NCI-H510A treated with DMSO at 0.1 percent for 48 hours (cell line): ENCODE measurements around the gene IFIT1B.
"Not testable (repeated sequence)": the region's sequence is repeated elsewhere in the genome, so short reads cannot be mapped to it uniquely, and the experiment has no call there.

ENCODE experiments used
- DNase-seq: peaks from one replicate; lab custom pipeline; 2025; lab: John Stamatoyannopoulos, UW

Gene IFIT1B

DNA sequence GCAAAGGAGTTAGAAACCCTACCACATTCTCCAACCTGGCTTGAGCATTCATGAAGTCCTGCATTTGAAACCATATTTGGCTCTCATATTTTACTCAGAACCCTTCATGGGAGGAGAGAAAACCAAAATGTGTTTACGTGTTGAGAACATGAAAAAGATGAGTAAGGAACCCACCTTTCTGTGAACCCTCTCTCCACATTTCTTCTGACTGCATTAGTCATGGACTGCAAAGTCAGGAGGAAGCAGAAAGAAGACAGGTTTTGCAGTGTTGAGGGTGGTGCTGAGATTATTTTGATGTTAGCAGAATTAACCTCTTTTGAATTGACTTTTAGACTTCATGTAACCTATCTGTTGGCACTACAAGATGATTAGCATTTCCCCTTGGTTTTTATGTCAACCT, 4.9 kb downstream of the IFIT1B start:
- DNase-seq, result no peak

DNA sequence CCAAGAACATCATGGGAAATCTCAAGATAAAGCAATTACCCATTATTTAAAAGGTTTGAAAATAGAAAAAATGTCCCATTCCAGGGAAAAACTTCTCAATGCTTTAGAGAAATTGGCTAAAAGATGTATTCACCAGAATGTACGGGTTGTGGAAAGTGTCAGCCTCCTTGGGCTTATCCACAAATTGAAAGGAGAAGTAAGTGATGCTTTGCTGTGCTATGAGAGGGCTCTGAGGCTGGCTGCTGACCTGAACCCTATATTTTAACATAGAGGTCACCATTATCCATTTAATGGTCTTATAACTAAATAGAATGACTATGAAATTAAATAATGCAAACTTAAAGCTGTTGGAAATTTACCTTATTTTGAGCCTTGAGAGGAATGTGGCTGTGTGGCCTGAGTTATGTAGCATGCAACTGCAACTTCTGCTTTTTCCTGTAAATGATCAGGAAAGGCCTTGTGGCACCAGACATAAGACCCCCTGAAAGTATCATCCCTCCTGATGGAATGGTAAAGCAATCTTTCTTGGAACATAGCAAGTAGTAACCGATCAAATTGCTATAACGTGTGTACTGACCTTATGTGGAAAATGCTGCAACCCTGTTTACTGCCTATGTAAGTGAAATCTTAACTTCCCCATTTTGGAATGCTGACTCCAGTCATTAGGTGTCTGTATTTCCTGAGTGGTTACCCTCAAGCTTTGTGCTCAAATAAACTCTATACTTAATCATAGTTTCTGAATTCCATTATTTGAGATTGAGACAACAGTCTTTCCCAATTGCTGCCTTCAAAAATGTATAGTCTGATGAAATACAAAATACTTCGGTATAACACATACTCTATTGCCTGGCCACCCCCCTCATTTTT, 6.9 kb downstream of the IFIT1B start:
- DNase-seq, result no peak

DNA sequence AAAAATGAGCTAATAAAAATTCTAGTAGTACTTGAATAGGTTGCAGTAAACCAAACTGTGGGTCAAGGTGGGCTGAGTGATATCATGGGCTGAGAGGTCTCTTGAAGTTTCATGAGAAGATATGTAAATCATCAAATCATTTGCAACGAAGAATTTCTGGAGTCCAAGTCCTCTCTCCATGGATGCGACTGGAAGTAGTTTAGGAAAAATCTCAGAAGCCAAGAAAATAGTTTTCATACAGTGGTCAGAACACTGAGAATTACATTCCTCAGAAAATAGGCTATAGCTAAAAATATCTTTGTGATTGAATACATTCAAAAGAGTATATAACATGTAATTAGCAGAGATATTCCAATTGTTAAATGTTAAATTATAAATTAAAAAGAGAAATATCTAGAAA, 10.9 kb downstream of the IFIT1B start:
- DNase-seq, result no peak

DNA sequence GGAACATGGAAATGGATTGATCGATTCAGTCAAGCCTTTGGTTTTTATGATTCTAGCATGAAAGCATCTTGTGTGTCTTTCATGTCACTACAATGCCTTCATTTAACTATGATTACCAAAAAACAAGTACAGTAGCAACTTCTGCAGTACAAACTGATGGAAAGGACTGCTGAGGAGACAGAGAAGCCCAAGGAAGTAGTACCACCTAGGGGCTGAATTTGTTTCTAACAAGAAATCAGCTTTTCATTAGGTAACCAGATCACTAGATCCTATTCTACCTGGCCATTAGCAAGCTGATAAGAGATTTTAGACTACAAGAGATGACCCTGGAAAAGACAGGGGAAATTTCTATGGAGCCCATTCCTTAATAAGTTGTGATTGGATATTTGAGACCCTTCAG, 11.4 kb downstream of the IFIT1B start:
- DNase-seq, result peak; percentile 3

DNA sequence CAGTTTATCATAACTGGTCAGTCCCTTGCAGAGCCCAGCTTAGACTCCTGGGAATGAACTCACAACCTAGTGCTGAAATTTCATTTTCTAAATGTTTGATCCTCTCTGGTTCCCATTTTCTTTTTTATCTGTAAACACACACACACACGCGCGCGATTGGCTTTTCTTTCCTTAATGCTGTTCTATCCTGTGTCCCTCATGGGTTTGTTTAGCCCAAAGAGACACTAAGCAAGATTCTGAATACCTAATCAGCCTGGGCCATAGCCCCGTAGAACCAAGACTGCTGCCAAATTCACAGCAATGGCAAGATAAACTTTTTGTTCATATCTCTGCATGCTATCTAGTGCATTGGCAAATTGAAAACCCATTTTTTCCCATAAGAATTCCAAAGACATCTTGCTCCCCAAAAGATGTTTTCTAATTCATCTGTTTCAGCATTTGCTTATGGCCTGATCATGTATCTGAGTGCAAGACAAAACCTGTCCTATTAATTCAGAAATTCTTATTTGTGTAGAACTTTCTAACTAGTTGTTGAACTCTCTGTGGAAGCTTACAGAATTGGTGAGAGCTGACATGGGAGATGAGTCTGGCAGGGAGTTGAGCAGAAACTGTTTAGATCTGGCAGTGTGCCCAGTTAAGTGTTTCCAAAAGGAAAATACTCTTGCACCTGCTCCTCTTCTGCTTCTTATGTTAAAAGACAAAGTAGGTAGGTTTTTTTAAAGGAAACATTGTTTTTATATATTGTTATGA, 12.8 kb downstream of the IFIT1B start:
- peak; percentile 53 for DNase-seq

DNA sequence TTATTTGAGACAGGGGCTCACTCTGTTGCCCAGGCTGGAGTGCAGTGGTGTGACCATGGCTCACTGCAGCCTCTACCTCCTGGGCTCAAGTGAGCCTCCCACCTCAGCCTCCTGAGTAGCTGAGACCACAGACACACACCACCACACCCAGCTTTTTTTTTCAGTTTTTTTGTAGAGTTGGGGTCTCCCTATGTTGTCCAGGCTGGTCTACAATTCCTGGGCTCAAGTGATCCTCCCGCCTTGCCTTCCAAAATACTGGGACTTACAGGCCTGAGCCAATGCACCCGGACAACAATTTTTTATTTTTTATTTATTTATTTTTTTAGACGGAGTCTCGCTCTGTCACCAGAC, 13.3 kb downstream of the IFIT1B start:
- DNase-seq, result not testable (repeated sequence)

DNA sequence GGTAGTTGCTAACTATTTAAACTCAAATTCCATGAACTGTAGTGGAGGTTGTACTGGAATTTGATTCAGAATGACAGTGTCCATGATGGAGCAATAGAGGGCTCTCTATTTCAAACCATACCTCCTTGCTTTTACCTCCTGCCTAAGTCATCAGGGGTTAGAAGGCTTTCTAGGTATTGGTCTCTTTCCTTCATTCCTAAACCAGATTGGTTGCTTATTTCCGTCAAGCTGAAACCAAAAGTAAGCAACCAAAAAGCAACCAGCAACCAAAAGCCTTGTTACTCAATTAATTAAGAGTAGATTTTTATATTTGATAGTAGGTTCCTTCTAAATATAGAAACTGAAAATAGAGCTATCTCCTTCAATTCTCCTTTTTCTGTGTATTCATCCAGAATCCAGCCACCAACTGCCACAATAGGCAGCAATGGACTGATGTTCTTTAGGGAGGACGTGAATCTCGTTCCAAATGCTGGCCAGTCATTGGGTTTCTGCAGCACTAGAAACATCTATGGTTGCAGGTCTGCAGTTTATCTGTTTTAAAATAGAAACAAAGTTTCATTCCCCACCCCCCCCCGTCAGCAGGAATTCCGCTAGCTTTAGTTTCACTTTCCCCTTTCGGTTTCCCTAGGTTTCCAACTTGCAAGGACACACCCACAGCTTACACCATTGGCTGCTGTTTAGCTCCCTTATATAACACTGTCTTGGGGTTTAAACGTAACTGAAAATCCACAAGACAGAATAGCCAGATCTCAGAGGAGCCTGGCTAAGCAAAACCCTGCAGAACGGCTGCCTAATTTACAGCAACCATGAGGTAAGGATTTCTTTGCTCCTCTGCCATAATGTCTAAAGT, 14.3 kb downstream of the IFIT1B start, which contains the start of gene IFIT1:
Gene IFIT1 (plus strand): TSS at position 717 of the 850 bp plus-strand sequence. CDS start 90 bp downstream, at position 807.
- DNase-seq, result peak; percentile 38

DNA sequence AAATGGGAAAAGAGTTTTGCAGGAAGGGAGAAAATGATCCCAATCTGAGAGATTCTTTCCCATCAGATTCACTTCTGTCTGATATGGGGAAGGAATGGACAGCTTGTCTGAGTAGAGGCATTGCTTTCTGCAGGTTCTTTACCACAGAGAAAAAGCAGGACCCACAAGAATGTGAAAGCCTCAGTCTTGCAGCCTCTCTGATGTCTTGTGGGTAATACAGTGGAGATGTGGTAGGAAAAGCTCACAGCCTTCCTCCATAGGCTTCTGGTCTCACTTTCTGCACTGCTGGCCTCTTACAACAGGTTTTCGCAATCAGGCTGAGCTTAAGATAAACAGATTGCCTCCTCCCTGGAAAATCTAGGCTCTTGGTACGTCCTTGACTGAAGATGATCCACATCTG, 15.1 kb downstream of the IFIT1B start:
- DNase-seq, result peak; percentile 6

DNA sequence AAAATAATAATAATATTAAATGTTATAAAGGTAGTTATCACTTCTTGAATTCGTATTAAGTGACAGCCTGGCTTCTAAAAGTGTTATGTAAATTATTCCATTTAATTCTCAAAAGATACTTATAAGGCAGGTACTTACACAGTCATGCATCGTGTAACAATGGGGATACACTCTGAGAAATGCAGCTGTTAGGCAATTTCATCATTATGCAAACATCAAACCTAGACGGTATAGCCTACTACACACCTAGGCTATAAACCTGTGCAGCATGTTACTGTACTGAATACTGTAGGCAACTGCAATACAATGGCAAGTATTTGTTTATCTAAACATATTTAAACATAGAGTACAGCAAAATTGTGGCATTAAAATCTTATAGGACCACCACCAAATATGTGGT, 16.0 kb downstream of the IFIT1B start:
- peak; percentile 67 for DNase-seq

DNA sequence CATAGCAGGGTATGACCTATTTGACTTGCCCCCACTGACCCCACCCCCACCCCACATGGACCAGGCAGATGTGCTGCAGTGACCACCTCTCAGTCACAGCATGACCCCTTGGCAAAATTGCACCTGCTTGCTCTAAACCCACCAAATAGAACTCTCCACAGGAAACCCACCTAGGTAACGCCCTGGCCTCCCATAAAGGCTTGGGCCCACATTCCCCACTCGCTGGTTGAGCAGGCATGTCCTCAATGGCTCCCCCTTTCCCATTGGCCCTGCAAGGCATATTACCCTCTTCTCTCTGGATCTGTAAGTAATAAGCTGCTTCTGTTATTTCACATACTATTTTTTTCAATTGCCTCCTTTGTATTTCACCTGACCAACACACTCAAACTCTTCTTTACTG, 17.3 kb downstream of the IFIT1B start:
- DNase-seq, result no peak

DNA sequence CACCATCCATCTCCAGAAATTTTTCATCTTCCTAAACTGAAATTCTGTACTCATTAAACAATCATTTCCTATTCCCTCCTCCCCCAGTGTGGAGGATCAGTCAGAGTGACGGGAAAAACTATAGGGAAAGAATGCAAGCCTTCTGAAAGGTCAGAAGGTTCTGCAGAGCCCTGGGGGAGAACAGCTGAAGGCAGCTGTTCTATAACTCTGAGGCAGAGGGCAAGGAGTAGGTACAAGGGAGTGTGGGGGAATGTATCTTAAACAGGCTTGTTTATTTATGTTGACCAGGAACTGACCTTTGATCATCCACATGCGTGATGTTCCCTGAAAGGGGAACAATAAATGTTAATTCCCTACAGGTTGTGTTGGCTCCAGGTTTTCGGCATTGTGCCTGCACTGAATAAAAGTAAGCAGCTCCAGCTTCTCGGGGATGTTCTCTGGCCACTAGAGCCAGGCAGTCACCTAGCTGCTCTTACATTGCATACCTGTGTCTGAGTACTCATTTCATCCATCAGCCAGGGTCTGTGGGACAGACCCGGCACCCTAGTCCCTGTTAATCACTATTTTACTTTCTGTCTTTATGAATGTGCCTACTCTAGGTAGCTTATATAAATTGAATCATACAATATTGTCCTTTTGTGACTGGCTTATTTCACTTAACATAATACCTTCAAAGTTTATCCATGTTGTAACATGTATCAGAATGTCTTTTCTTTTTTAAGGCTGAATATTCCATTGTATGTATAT, 20.3 kb downstream of the IFIT1B start:
- DNase-seq, result no peak

DNA sequence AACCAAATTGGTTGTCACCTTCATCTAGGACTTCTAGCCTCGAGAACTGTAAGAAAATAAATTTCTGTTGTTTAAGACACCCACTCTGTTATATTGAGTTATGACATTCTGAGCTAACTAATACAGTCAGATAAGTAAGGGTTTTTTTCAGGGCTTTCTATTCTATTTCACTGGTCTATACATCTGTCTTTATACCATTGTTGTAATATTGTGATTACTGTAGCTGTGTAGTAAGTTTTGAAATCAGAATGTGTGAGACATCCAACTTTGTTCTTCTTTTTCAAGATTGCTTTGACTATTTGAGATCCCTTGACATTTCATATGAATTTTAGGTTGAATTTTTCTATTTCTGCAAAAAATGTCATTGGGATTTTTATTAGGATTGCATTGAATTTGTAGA, 22.1 kb downstream of the IFIT1B start:
- DNase-seq, result no peak

DNA sequence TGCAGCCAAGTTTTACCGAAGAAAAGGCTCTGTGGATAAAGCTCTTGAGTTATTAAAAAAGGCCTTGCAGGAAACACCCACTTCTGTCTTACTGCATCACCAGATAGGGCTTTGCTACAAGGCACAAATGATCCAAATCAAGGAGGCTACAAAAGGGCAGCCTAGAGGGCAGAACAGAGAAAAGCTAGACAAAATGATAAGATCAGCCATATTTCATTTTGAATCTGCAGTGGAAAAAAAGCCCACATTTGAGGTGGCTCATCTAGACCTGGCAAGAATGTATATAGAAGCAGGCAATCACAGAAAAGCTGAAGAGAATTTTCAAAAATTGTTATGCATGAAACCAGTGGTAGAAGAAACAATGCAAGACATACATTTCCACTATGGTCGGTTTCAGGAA, 25.2 kb downstream of the IFIT1B start:
- DNase-seq, result no peak

DNA sequence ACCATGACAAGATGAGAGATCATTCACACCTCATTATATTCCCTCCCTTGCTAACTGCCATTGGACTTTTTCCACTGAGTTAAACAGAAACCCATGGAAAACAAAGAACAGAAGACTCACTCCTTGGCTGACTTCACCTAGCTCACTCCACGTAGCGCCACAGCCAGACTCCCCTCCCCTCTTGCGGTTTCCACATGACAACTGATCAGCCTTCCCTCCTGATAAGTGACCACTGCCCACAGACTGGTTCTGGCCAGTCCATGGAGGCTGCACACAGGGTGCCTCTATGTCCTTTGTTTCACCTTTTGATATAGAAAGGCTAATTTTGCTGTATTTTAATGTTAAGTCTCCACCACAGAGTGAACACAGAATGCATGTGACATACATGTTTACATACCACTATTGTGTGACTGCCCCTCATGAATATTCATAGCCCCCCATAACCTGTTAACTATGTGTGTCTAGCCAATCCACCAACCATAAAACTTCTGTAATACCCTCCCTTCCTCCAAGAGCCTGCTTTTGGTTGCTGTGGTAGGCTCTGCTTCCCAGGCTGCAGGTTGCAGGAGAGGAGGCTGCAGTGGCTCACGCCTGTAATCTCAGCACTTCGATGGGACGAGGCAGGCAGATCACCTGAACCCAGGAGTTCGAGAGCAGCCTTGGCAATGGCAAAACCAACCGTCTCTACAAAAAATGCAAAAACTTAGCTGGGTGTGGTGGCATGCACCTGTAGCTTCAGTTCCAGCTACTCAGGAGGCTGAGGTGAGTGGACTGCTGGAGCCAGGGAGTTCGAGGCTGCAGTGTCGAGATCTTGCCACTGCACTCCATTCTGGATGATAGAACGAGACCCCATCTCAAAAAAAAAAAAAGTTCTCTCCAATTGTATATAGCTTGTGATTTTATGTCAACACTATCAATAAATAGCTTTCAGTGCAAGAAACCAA, 26.5 kb downstream of the IFIT1B start:
- no peak for DNase-seq

DNA sequence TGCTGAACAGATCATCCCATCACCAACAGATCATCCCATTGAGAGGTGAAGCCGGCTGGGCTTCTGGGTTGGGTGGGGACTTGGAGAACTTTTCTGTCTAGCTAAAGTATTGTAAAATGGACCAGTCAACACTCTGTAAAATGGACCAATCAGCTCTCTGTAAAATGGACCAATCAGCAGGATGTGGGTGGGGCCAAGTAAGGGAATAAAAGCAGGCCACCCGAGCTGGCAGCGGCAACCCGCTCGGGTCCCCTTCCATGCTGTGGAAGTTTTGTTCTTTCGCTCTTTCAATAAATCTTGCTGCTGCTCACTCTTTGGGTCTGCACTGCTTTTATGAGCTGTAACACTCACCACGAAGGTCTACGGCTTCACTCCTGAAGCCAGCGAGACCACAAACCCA, 28.3 kb downstream of the IFIT1B start:
- DNase-seq, result not testable (repeated sequence)

DNA sequence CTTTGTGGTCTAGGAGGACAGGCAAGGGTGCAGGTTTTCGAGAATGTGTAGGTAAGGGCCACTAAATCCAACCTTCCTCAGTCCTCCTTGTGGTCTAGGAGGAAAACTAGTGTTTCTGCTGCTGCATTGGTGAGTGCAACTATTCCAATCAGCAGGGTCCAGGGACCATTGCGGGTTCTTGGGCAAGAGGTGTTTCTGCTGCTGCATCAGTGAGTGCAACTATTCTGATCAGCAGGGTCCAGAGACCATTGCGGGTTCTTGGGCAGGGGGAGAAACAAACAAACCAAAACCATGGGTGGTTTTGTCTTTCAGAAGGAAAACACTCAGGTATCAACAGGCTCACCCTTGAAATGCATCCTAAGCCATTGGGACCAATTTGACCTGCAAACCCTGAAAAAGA, 29.9 kb downstream of the IFIT1B start:
- not testable (repeated sequence) for DNase-seq

DNA sequence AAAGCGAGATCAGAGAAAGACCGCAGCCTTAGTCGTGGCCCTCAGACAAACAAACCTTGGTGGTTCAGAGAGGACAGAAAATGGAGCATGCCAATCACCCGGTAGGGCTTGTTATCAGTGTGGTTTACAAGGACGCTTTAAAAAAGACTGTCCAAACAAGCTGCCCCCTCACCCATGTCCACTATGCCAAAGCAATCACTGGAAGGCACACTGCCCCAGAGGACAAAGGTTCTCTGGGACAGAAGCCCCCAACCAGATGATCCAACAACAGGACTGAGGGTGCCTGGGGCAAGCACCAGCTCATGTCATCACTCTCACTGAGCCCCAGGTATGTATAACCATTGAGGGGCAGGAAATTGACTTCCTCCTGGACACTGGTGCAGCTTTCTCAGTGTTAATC, 31.4 kb downstream of the IFIT1B start:
- DNase-seq, result not testable (repeated sequence)

DNA sequence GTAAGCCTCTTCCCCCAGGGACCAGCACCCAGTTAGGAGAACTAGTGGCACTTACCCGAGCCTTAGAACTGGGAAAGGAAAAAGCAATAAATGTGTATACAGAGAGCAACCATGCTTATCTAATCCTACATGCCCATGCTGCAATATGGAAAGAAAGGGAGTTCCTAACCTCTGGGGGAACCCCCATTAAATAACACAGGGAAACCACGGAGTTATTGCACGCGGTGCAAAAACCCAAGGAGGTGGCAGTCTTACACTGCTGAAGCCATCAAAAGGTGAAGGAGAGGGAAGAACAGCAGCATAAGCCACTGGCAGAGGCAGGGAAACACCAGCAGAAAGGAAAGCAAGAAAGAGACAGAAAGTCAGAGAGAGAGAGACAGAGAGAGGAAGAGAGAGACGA, 32.7 kb downstream of the IFIT1B start:
- DNase-seq, result not testable (repeated sequence)

DNA sequence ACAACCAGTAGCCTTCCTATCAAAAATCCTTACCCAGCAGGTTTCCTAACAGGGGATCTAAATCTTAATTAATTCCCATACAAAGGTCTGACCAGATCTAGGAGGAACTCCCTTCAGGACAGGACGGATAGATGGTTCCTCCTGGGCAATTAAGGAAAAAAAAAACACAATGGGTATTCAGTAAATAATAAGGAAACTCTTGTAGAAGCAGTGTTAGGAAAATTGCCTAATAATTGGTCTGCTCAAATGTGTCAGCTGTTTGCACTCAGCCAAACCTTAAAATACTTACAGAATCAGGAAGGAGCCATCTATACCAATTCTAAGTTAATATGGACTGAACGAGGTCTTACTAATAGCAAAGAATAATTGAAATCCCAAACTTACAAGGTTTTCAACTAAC, 33.3 kb downstream of the IFIT1B start:
- DNase-seq, result not testable (repeated sequence)

DNA sequence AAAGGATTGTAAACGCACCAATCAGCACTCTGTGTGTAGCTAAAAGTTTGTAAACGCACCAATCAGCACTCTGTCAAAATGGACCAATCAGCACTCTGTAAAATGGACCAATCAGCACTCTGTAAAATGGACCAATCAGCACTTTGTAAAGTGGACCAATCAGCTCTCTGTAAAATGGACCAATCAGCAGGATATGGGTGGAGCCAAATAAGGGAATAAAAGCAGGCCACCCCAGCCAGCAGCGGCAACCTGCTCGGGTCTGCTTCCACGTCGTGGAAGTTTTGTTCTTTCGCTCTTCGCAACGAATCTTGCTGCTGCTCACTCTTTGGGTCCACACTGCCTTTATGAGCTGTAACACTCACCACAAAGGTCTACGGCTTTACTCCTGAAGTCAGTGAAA, 34.4 kb downstream of the IFIT1B start:
- DNase-seq, result not testable (repeated sequence)
